NB4 (cell line): Measurements from ENCODE around the gene GABRA5.

Source experiments
- CTCF ChIP-seq: IDR thresholded peaks from one replicate; pipeline ENCODE4 v1.5.1; 2012; ENCODE audit warnings: low read depth, low read length
- POLR2A ChIP-seq: IDR thresholded peaks from 2 replicates; pipeline ENCODE4 v1.6.1; 2011; ENCODE audit warnings: mild to moderate bottlenecking; ENCODE audit not compliant: insufficient read length; ENCODE audit errors: extremely low read depth

DNA sequence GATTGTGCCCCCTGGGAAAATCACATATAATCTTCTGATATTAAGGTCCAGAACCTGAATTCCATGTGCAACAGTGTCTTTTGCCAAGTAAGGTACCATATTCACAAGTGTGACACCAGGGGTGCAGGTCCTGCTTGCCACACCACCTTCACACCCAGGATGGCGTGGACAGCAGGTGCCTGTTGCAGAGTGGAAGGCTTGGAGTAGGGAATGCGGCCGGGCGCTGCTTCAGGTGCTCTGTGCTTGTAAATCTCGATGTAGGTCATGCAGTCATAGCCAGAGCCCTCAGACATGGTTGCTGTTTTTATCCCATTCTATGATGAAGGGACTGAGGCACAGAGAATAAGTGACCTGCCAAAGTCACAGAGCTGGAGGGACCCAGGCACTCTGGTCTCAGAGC lies 69.6 kb downstream of the GABRA5 start:
- TF ChIP-seq CTCF (no peak), POLR2A (no peak)
